ENCODE data around the gene ELMOD3. TPM values are rescaled to one million over a fixed set of nuclear protein-coding genes. Genes with fewer than 3 reads are reported as not detected.
A peak's percentile ranks its signal among the peaks of the same experiment; 100 is the strongest.
"Not testable (repeated sequence)": the region's sequence is repeated elsewhere in the genome, so short reads cannot be mapped to it uniquely, and the experiment has no call there.

The ELMOD3 gene
- total RNA-seq, 4 donors from 2014 or later, result 8.2 to 16.6 (median 13.7) TPM

- Histone ChIP-seq H3K9me3 (no peaks in the 10 kb centered on the region), H3K36me3 (peaks cover 16 to 95% (median 21%) of the 10 kb centered on the region in 3 donors), H3K27me3 (no peaks in the 10 kb centered on the region), H3K4me1 (peaks cover 0 to 61% (median 14%) of the 10 kb centered on the region in 3 donors), H3K27ac (no peak overlapping the region), H3K4me3 (no peak overlapping the region)
- WGBS, 2 donors, result 72 to 76% methylated on average over 4 of the region's 4 CpGs
- TF ChIP-seq CTCF (IDR thresholded peaks at IDR 0.05), result no peak
- TF ChIP-seq POLR2A (IDR thresholded peaks at IDR 0.05), result no peak
- intact Hi-C loops (cut with DNase I), result no loop called here
- DNase-seq, result no peak
Measured at GRCh38 chr2:85319796-85320195, 34.8 kb upstream of the ELMOD3 start.

GRCh38 chr2:85323351-85323987, 31.1 kb upstream of the ELMOD3 start:
- intact Hi-C loops (cut with DNase I), result no loop called here
- no peak for DNase-seq
- Histone ChIP-seq H3K36me3 (peaks cover 16 to 66% (median 21%) of the 10 kb centered on the region in 3 donors), H3K27ac (no peak overlapping the region), H3K4me3 (no peak overlapping the region), H3K9me3 (no peaks in the 10 kb centered on the region), H3K4me1 (peaks cover 11 to 86% (median 32%) of the 10 kb centered on the region in 3 donors), H3K27me3 (no peaks in the 10 kb centered on the region)
- 70 to 78% methylated on average over 8 to 9 of the region's 9 CpGs for WGBS, 2 donors
- no peak for TF ChIP-seq CTCF (IDR thresholded peaks at IDR 0.05)
- no peak for TF ChIP-seq POLR2A (IDR thresholded peaks at IDR 0.05)

GRCh38 chr2:85323988-85324367, 30.6 kb upstream of the ELMOD3 start:
- H3K4me3 ChIP-seq; DNase-seq; intact Hi-C loops (cut with DNase I); H3K9me3 ChIP-seq; H3K27ac ChIP-seq; H3K27me3 ChIP-seq: not testable (repeated sequence)
- peaks cover 11 to 89% (median 28%) of the 10 kb centered on the region in 3 donors for H3K4me1 ChIP-seq
- WGBS, 2 donors, result 87 to 95% methylated on average over 8 to 11 of the region's 11 CpGs
- H3K36me3 ChIP-seq, result peaks cover 16 to 60% (median 21%) of the 10 kb centered on the region in 3 donors

GRCh38 chr2:85324639-85325465, 29.7 kb upstream of the ELMOD3 start:
- 39 to 43% methylated on average over 7 to 10 of the region's 10 CpGs for WGBS, 2 donors

GRCh38 chr2:85325466-85325811, 29.1 kb upstream of the ELMOD3 start:
- WGBS, 2 donors, result 57 to 59% methylated on average over 9 of the region's 9 CpGs
- Histone ChIP-seq H3K36me3 (peaks cover 16 to 46% (median 21%) of the 10 kb centered on the region in 3 donors), H3K4me1 (peaks cover 11 to 79% (median 28%) of the 10 kb centered on the region in 3 donors), H3K9me3 (no peaks in the 10 kb centered on the region), H3K4me3 (peak overlapping the region; percentile 71 to 95 (median 84)), H3K27me3 (no peaks in the 10 kb centered on the region), H3K27ac (peak overlapping the region in 1 of 4 donors; percentile 98)
- DNase-seq, result no peak
- intact Hi-C loops (cut with DNase I), result no loop called here
- no peak for TF ChIP-seq CTCF (IDR thresholded peaks at IDR 0.05)
- no peak for TF ChIP-seq POLR2A (IDR thresholded peaks at IDR 0.05)

More at GRCh38 chr2:85324639-85325465, 29.7 kb upstream of the ELMOD3 start:
- TF ChIP-seq CTCF (IDR thresholded peaks at IDR 0.05) (no peak), POLR2A (IDR thresholded peaks at IDR 0.05) (no peak)
- Histone ChIP-seq H3K4me3 (peak overlapping the region in 3 of 4 donors; percentile 71 to 95 (median 93)), H3K27ac (peak overlapping the region in 1 of 4 donors; percentile 98), H3K36me3 (peaks cover 16 to 52% (median 21%) of the 10 kb centered on the region in 3 donors), H3K9me3 (no peaks in the 10 kb centered on the region), H3K27me3 (no peaks in the 10 kb centered on the region), H3K4me1 (peaks cover 11 to 85% (median 28%) of the 10 kb centered on the region in 3 donors)
- DNase-seq, result no peak
- intact Hi-C loops (cut with DNase I), result no loop called here

Measured in esophagus squamous epithelium (tissue), 5 donors.